GM18505 (cell line): Measurements from ENCODE around the gene CACNA2D3.

Experiments
- ATAC-seq: cut with Tn5 transposase; IDR thresholded peaks from one replicate; pipeline ENCODE4 v1.9.1; 2021; ENCODE audit not compliant: unreplicated experiment
- POLR2A ChIP-seq: IDR thresholded peaks from 4 replicates; pipeline ENCODE4 v1.6.1; 2011; ENCODE audit warnings: borderline replicate concordance; ENCODE audit not compliant: insufficient read depth, insufficient read length; ENCODE audit errors: extremely low read depth

Gene CACNA2D3

GRCh38 chr3:54719914-54720313, 597.6 kb downstream of the CACNA2D3 start:
- no peak for ATAC-seq
- TF ChIP-seq POLR2A = no peak

GRCh38 chr3:54720604-54721003, 598.3 kb downstream of the CACNA2D3 start:
- no peak for ATAC-seq
- no peak for TF ChIP-seq POLR2A

- no peak for TF ChIP-seq POLR2A
- no peak for ATAC-seq
These were observed 609.5 kb downstream of the CACNA2D3 start for GRCh38 chr3:54731732-54732445.

- ATAC-seq = no peak
- TF ChIP-seq POLR2A = no peak
These were observed 611.0 kb downstream of the CACNA2D3 start for GRCh38 chr3:54733106-54734006.

GRCh38 chr3:54736459-54736858, 614.1 kb downstream of the CACNA2D3 start:
- TF ChIP-seq POLR2A = no peak
- ATAC-seq = no peak

GRCh38 chr3:54743755-54744154, 621.4 kb downstream of the CACNA2D3 start:
- TF ChIP-seq POLR2A = no peak
- ATAC-seq = no peak

- no peak for ATAC-seq
- TF ChIP-seq POLR2A = no peak
These were observed 621.9 kb downstream of the CACNA2D3 start for GRCh38 chr3:54744291-54744690.

- TF ChIP-seq POLR2A = no peak
- ATAC-seq = no peak
These were observed 623.5 kb downstream of the CACNA2D3 start for GRCh38 chr3:54745843-54746242.

GRCh38 chr3:54746722-54747121, 624.4 kb downstream of the CACNA2D3 start:
- TF ChIP-seq POLR2A = no peak
- ATAC-seq = no peak

- ATAC-seq = no peak
- TF ChIP-seq POLR2A = no peak
These were observed 633.4 kb downstream of the CACNA2D3 start for GRCh38 chr3:54755756-54756155.

GRCh38 chr3:54756330-54756731, 634.0 kb downstream of the CACNA2D3 start:
- no peak for ATAC-seq
- no peak for TF ChIP-seq POLR2A

- no peak for ATAC-seq
- TF ChIP-seq POLR2A = no peak
These were observed 636.1 kb downstream of the CACNA2D3 start for GRCh38 chr3:54758461-54758860.

GRCh38 chr3:54759166-54759565, 636.8 kb downstream of the CACNA2D3 start:
- no peak for TF ChIP-seq POLR2A
- no peak for ATAC-seq

- ATAC-seq = no peak
- TF ChIP-seq POLR2A = no peak
These were observed 637.8 kb downstream of the CACNA2D3 start for GRCh38 chr3:54760201-54760600.

GRCh38 chr3:54761637-54762036, 639.3 kb downstream of the CACNA2D3 start:
- no peak for TF ChIP-seq POLR2A
- ATAC-seq = no peak

GRCh38 chr3:54764911-54765310, 642.6 kb downstream of the CACNA2D3 start:
- TF ChIP-seq POLR2A = no peak
- no peak for ATAC-seq
